NCI-H2196 (cell line): Measurements from ENCODE around the gene HSPH1.

Experiments
- DNase-seq: peaks from one replicate; lab custom pipeline; 2025; ENCODE audit not compliant: unreplicated experiment; lab: John Stamatoyannopoulos, UW

HSPH1 gene

DNA sequence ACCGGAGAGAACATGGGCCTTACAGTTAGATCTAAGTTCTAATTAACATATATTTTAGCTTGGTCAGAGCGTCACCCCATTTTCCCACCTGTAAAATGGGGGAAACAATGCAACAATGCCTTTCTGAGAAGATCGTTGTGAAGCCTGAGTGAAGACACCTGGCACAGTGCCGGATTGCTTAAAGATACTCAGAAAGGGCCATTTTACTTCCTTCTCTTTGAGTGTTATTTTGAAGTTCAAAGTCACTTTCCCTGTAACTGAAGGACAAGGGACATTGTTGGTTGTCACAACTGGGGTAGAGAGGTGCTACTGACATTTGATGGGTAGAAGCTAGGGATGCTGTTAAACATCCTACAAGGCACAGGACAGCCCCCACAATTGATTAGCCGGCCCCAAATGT is 28.1 kb downstream of the HSPH1 start:
- DNase-seq: no peak

- DNase-seq: no peak
Measured at GRCh38 chr13:31131470-31131961, 30.2 kb downstream of the HSPH1 start.

- no peak for DNase-seq
Measured at GRCh38 chr13:31129419-31129818, 32.3 kb downstream of the HSPH1 start.

GRCh38 chr13:31124204-31124603 is 37.5 kb downstream of the HSPH1 start:
- no peak for DNase-seq

GRCh38 chr13:31122544-31123260 is 39.0 kb downstream of the HSPH1 start:
- DNase-seq: no peak

- no peak for DNase-seq
Measured at GRCh38 chr13:31122143-31122542, 39.6 kb downstream of the HSPH1 start.

DNA sequence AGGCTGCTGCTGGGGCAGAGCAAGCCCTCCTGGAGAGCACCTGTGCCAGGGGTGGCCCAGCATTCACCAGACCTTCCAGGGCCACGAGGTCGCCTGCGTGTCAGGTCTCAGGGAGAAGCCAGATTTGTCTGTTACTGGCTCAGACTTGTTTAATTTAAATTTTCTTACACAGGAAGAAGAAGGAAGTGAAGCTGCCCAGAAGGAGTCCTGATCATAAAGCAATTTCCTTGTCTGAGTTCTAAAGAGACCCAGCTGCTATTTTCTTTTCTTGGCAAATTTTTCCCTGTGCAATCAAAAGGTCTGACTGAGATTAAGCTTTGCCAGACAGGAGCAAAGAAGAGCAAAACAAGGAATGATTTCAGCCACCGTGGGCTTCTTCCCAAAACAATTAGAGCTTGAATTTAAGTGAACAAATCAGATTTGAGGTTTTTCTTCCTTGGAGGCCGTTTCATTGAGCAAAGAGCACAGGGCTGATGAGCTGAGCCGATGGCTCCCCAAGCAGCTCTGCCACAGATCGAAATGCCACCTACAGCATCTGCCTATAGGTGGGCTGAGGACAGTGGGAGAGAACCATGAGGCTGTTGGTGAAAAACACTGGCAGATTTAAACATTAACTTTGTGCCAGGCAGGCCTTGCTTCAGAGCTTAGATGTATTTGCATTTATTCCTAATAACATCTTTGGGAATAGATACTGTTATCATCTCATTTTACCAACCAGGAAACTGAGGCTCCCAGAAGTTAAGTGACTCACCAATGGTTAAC is 40.1 kb downstream of the HSPH1 start:
- no peak for DNase-seq

DNA sequence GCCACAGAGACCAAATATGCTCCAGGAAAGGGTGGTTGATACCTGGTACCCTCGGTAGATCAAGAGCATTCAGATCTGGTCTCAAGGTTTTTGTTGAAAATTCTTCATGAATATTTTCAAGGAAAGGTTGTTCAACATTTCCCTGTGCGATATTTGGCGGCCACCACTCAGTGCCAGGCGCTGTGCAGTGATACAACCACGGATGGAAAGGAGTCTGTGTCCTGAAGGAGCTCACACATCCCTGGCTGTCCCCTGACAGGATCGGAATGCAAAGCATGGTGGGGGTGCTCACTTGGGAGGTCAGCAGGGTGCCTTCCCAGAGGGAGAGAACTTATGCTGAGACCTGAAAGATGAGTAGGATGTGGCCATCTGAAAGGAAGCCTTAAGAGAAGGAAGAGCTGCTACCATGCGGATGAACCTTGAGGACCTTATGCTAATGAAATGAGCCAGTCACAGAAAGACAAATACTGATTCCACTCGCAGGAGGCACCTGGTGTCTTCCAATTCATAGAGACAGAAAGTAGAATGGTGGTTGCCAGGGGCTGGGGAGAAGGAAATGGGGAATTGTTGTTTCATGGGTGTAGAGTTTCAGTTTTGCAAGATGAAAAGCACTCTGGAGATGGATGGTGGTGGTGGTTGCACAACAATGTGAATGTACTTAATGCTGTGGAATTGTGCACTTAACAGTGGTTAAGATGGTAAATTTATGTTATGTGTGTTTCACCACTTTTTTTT is 41.6 kb downstream of the HSPH1 start:
- DNase-seq: peak; percentile 53

- DNase-seq: no peak
Measured at GRCh38 chr13:31119526-31119925, 42.2 kb downstream of the HSPH1 start.

- DNase-seq: no peak
Measured at GRCh38 chr13:31116224-31116623, 45.5 kb downstream of the HSPH1 start.

GRCh38 chr13:31115616-31116015 is 46.1 kb downstream of the HSPH1 start:
- no peak for DNase-seq

GRCh38 chr13:31114641-31115040 is 47.1 kb downstream of the HSPH1 start:
- DNase-seq: no peak

DNA sequence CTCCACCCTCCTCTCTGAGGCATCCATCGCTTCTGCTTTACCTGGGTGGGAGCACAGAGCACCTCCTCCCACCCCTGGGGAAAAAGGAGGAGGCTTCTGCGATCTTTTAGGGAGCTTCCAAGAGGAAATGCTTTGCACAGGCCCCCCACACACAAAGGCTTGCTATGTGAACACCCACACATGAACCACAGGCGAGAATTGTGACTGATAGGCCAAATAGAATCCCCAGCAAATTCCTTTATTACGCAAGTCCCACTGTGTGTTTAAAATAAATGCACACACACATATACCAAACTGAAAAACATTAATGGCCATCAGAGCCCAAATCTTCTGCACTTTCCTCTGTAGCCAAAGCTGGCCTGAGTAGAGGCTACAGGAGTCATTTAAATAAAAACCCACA is 50.6 kb downstream of the HSPH1 start:
- no peak for DNase-seq

- DNase-seq: no peak
Measured at GRCh38 chr13:31110617-31111016, 51.1 kb downstream of the HSPH1 start.

DNA sequence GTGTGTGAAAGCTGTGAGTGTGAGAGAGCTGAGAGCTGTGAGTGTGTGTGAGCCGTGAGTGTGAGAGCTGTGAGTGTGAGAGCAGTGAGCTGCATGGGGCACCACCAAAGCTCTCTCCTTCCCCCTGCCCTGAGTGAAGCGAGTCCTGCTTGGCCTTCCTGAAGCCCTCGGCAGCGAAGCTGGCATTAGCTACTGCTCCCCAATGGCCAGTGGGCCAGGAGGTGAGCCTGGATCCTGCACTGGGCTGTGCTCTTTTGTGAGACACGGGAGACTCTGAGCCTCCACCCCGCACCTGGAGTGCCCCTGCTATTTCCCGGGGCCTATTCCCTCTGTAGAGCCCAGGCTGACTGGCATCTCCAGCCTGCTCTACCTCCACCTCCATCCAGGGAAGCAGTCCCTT is 51.5 kb downstream of the HSPH1 start:
- no peak for DNase-seq

GRCh38 chr13:31107109-31107508 is 54.6 kb downstream of the HSPH1 start:
- DNase-seq: no peak

DNA sequence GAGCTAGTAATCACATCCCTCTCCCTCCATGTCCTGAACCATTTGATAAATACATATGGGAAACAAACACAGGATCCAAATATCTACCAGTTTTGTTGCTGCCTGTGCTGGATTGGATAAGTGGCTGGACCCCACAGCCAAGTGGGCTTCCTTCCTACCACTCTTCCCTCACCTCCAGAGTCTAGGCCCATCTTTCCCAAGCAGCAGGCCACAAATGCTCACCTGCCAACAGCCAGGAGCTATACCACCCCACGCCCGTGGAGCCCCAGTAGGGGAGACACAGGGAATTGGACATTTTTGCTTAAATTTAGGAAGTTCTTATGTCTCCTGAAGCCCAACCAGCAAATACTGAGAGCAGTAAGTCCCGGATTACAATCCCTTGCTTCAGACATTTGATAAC is 55.8 kb downstream of the HSPH1 start:
- no peak for DNase-seq

DNA sequence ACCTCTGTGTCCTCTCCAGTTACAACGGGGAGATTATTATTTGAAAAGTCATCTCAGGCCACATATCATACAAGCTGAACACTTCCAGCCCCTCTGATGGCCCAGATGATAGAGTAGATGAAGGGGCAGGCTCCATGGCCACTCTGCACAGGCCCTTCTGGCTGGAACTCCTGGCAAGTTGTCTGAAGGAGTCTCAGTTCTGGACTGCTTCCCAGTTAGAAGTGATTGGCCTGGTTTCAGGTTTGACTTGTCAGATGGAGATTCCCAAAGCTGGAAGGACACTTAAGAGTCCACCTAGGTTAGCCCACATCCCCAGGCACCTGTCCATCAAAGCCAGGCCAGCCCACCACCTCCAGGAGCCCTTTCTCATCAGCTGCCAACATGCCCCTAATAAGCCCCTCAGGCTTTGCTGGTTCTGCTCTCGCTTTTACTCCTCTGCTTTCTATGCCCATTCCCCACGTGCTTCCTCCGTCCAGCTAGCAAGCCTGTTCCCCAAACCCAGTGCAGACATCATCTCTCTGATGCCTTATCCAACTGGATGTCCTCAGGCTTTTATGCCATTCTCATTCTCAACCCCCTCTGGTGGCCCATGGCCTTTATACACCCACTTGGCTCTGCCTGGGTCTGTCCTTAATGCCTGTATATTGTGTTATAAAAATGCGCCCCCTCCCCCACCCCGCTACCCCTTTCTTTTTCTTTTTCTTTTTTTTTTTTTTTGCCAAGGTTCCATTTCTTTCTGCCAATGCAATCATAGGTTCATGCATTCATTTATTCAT is 56.5 kb downstream of the HSPH1 start:
- peak; percentile 6 for DNase-seq

- no peak for DNase-seq
Measured at GRCh38 chr13:31102905-31103304, 58.8 kb downstream of the HSPH1 start.

DNA sequence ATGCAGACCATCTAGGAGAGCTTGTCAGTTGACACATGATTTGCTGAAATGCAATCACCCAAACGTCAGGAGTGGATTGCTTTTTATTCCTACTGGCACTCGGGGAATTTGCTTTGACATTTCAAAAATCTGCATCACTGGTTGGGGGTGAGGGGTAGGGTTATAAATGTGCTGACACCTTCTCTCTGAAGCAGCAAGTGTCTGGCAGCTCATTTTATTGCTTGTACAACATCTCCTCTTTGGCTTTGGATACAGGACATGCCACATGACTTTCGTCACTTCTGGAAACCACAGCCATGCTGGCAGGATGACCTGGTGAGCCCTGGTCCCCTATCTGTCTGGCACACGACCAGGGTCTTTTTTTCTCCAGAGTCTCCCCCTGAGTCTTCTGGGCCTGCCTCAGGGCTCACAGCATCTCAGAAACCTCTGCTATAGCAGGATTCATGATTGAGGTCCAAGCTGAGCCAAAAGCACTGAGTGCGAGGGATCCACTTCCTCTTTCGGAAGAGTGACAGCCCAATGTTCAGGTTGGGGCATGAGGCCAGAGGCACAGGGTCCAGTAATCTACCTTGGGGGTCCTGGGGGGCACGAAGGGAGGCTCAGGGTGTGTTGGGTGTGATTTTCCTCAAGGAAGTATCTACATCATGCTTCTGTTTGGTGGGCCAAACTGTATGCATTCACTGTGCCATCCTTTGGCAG is 60.1 kb downstream of the HSPH1 start:
- DNase-seq: no peak
